Measurements from ENCODE around the gene MYCBPAP.

DNA sequence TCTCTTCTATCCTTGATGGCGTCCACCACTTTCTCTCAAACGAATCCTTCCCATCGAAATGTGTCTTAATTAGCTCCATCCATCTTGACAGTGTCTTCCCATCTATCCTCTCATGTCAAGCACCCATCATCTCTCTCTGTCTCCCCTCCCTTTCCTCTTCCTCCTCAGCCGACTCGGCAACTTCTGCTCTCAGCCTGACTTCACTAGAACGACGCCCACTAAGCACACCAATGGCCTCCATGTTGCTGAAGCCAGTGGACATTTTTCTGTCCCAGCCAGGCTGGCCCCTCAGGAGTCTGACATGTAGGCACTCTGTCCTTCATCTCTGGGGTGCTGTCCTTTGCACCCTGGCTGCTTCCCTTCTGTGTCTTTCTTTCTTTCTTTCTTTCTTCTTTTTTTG is 36.3 kb downstream of the MYCBPAP start:
- TF ChIP-seq POLR2A (IDR thresholded peaks at IDR 0.05; ENCODE audit: low read length) (no peak), JUNB (IDR thresholded peaks at IDR 0.05) (no peak), MAX (IDR thresholded peaks at IDR 0.05) (no peak), SMC3 (IDR thresholded peaks at IDR 0.05) (no peak)

Measured in A549 (cell line).